ENCODE measurements around the gene USP7. TPM values are rescaled to one million over a fixed set of nuclear protein-coding genes. Genes with fewer than 3 reads are reported as not detected.

The USP7 gene
- total RNA-seq, 4 donors from 2014 or later, result 62.5 to 109 (median 89.1) TPM

- H3K4me1 ChIP-seq, result peaks cover 0 to 27% (median 3%) of the 10 kb centered on the region in 3 donors
- no peaks in the 10 kb centered on the region for H3K9me3 ChIP-seq
- whole genome bisulfite sequencing, 2 donors, result 50 to 52% methylated on average over 4 of the region's 4 CpGs
- H3K27ac ChIP-seq, result no peak overlapping the region
- no peaks in the 10 kb centered on the region for H3K27me3 ChIP-seq
- intact Hi-C loops (cut with DNase I), result no loop called here
- no peak overlapping the region for H3K4me3 ChIP-seq
- DNase-seq, result no peak
- peaks cover 9 to 99% (median 42%) of the 10 kb centered on the region in 3 donors for H3K36me3 ChIP-seq
- TF ChIP-seq POLR2A (IDR thresholded peaks at IDR 0.05) (no peak), CTCF (IDR thresholded peaks at IDR 0.05) (no peak)
These were observed 39.5 kb downstream of the USP7 start for GRCh38 chr16:8924214-8924613.

GRCh38 chr16:8923199-8923598, 40.5 kb downstream of the USP7 start:
- intact Hi-C loops (cut with DNase I), result no loop called here
- H3K27me3 ChIP-seq, result no peaks in the 10 kb centered on the region
- no peak overlapping the region for H3K4me3 ChIP-seq
- H3K9me3 ChIP-seq, result no peaks in the 10 kb centered on the region
- 82 to 84% methylated on average over 11 of the region's 11 CpGs for WGBS, 2 donors
- peaks cover 0 to 17% (median 3%) of the 10 kb centered on the region in 3 donors for H3K4me1 ChIP-seq
- TF ChIP-seq POLR2A (IDR thresholded peaks at IDR 0.05) (no peak), CTCF (IDR thresholded peaks at IDR 0.05) (no peak)
- H3K36me3 ChIP-seq, result peaks cover 15 to 99% (median 48%) of the 10 kb centered on the region in 3 donors
- no peak overlapping the region for H3K27ac ChIP-seq
- DNase-seq, result no peak

GRCh38 chr16:8921347-8921984, 42.2 kb downstream of the USP7 start:
- Histone ChIP-seq H3K4me3 (no peak overlapping the region), H3K27ac (no peak overlapping the region), H3K9me3 (no peaks in the 10 kb centered on the region), H3K4me1 (peaks cover 0 to 16% (median 3%) of the 10 kb centered on the region in 3 donors), H3K27me3 (no peaks in the 10 kb centered on the region), H3K36me3 (peaks cover 21 to 99% (median 50%) of the 10 kb centered on the region in 3 donors)
- WGBS, 2 donors, result 83 to 93% methylated on average over 6 to 10 of the region's 10 CpGs
- TF ChIP-seq CTCF (IDR thresholded peaks at IDR 0.05), result no peak
- no peak for TF ChIP-seq POLR2A (IDR thresholded peaks at IDR 0.05)
- intact Hi-C loops (cut with DNase I), result no loop called here
- DNase-seq, result no peak

GRCh38 chr16:8920645-8921346, 42.9 kb downstream of the USP7 start:
- TF ChIP-seq POLR2A (IDR thresholded peaks at IDR 0.05) (no peak), CTCF (IDR thresholded peaks at IDR 0.05) (no peak)
- H3K36me3 ChIP-seq, result peaks cover 21 to 99% (median 55%) of the 10 kb centered on the region in 3 donors
- DNase-seq, result no peak
- peaks cover 0 to 23% (median 3%) of the 10 kb centered on the region in 3 donors for H3K4me1 ChIP-seq
- intact Hi-C loops (cut with DNase I), result no loop called here
- H3K27me3 ChIP-seq, result no peaks in the 10 kb centered on the region
- WGBS, 2 donors, result 55 to 66% methylated on average over 6 of the region's 6 CpGs
- no peaks in the 10 kb centered on the region for H3K9me3 ChIP-seq
- no peak overlapping the region for H3K4me3 ChIP-seq
- no peak overlapping the region for H3K27ac ChIP-seq

GRCh38 chr16:8919934-8920462, 43.7 kb downstream of the USP7 start:
- intact Hi-C loops (cut with DNase I), result loop anchor here (10.0 kb wide), 1 partner anchor 85 kb away; no protein-coding TSS in a partner anchor
- WGBS, 2 donors, result 67 to 82% methylated on average over 11 of the region's 11 CpGs
- H3K36me3 ChIP-seq, result peaks cover 21 to 99% (median 56%) of the 10 kb centered on the region in 3 donors

More at GRCh38 chr16:8919934-8920462, 43.7 kb downstream of the USP7 start:
- H3K27me3 ChIP-seq, result no peaks in the 10 kb centered on the region
- no peak overlapping the region for H3K4me3 ChIP-seq
- H3K4me1 ChIP-seq, result peaks cover 0 to 30% (median 3%) of the 10 kb centered on the region in 3 donors
- no peak for DNase-seq
- no peaks in the 10 kb centered on the region for H3K9me3 ChIP-seq
- no peak overlapping the region for H3K27ac ChIP-seq
- TF ChIP-seq CTCF (IDR thresholded peaks at IDR 0.05) (no peak), POLR2A (IDR thresholded peaks at IDR 0.05) (no peak)

All from esophagus squamous epithelium (tissue), 5 donors.